T follicular helper cell (primary cell): ENCODE measurements around the gene NEK10.

Experiments
- DNase-seq: peaks from one replicate; pipeline ENCODE4 v3.0.0-alpha.2; 2020; ENCODE audit warnings: low read depth

NEK10 gene

DNA sequence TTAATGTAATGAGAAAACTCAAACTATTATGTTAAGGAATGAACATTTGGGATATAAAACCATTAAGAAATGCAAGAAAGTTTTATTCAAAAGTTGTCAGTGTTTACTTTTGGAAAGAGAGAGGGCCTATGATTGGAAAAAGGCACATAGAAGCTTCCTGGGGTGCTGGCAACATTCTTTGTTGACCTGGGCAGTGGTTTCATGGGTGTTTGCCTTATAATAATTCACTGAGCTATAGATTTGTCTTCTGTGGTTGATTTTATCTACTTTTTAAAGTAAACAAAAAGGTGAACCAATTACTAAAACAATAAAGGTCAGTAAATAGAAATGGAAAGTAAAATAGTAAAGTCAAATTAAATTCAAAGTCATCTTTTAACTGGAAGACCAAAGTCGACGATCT, 308.8 kb downstream of the NEK10 start:
- no peak for DNase-seq
